NT2/D1 (cell line): Measurements from ENCODE around the gene SSB.

ENCODE experiments used
- SUZ12 ChIP-seq: IDR thresholded peaks from 2 replicates; pipeline ENCODE4 v1.6.1; 2011; ENCODE audit not compliant: insufficient read length, insufficient read depth; ENCODE audit errors: extremely low read depth
- YY1 ChIP-seq: IDR thresholded peaks from 2 replicates; pipeline ENCODE4 v1.6.1; 2011; ENCODE audit not compliant: insufficient read length, insufficient read depth
- ZNF274 ChIP-seq: IDR thresholded peaks from 2 replicates; pipeline ENCODE4 v1.6.1; 2011; ENCODE audit warnings: mild to moderate bottlenecking, low read depth, low read length

- TF ChIP-seq YY1 (no peak), ZNF274 (no peak), SUZ12 (no peak)
Observed at GRCh38 chr2:169757356-169757755, 41.3 kb upstream of the SSB start.
